SK-N-SH (cell line): ENCODE measurements around the gene LRRC3B.

Source experiments
- CHD2 ChIP-seq: fragments of 150-350 bp; IDR thresholded peaks from 2 replicates; pipeline ENCODE4 v1.6.1; 2018; ENCODE audit warnings: low read length; ENCODE audit not compliant: partially characterized antibody
- CTCF ChIP-seq: fragments of 200-600 bp; sonication (generic); IDR thresholded peaks from 2 replicates; pipeline ENCODE4 v1.6.1; 2017; ENCODE audit warnings: antibody characterized with exemption, mild to moderate bottlenecking, moderate library complexity
- GABPA ChIP-seq: IDR thresholded peaks from 2 replicates; pipeline ENCODE4 v1.4.0; 2012; ENCODE audit warnings: low read depth, mild to moderate bottlenecking
- JUND ChIP-seq: IDR thresholded peaks from 2 replicates; pipeline ENCODE4 v1.4.0; 2012
- MEF2A ChIP-seq: IDR thresholded peaks from 2 replicates; pipeline ENCODE4 v1.4.0; 2012; ENCODE audit warnings: low read depth, borderline replicate concordance
- POLR2AphosphoS5 ChIP-seq: IDR thresholded peaks from 2 replicates; pipeline ENCODE4 v1.6.1; 2012; ENCODE audit warnings: low read depth, low read length
- RFX5 ChIP-seq: IDR thresholded peaks from 2 replicates; pipeline ENCODE4 v1.6.1; 2012; ENCODE audit warnings: mild to moderate bottlenecking, improper control_type of control experiment, low read length
- SMC3 ChIP-seq: IDR thresholded peaks from 2 replicates; pipeline ENCODE4 v1.6.1; 2012; ENCODE audit warnings: low read depth, low read length, improper control_type of control experiment
- USF2 ChIP-seq: fragments of 150-350 bp; IDR thresholded peaks from 2 replicates; pipeline ENCODE4 v1.6.1; 2017; ENCODE audit warnings: antibody characterized with exemption, low read length, low read depth, borderline replicate concordance
- YY1 ChIP-seq: IDR thresholded peaks from 2 replicates; pipeline ENCODE4 v1.4.0; 2012; ENCODE audit warnings: low read depth, mild to moderate bottlenecking

GRCh38 chr3:26636096-26636727 lies 13.6 kb downstream of the LRRC3B start:
- no peak for TF ChIP-seq GABPA
- no peak for TF ChIP-seq CTCF
- TF ChIP-seq MEF2A: no peak
- no peak for TF ChIP-seq CHD2
- no peak for TF ChIP-seq USF2
- no peak for TF ChIP-seq RFX5
- TF ChIP-seq POLR2AphosphoS5: no peak
- TF ChIP-seq SMC3: no peak
- no peak for TF ChIP-seq JUND
- no peak for TF ChIP-seq YY1
